RWPE2 (cell line): ENCODE measurements around the gene AKAP12.

Experiments used
- ATAC-seq: fragments of 200-7000 bp; cut with Tn5 transposase; 3 replicates; pipeline ENCODE4 v1.9.1; 2021; ENCODE audit warnings: low read depth
- DNase-seq: peaks from one replicate; pipeline ENCODE4 v3.0.0-alpha.2; 2020; ENCODE audit warnings: low spot score
- H3K27ac ChIP-seq: fragments of 450-650 bp; 2 replicates; pipeline ENCODE4 v1.5.1; 2017; ENCODE audit warnings: mild to moderate bottlenecking; ENCODE audit not compliant: poor library complexity, severe bottlenecking
- H3K27me3 ChIP-seq: fragments of 250-450 bp; sonication (Bioruptor Pico); 2 replicates; pipeline ENCODE4 v1.5.1; 2021; ENCODE audit warnings: mild to moderate bottlenecking, moderate library complexity; ENCODE audit not compliant: insufficient read depth, poor library complexity, severe bottlenecking
- H3K36me3 ChIP-seq: fragments of 250-450 bp; sonication (Bioruptor Pico); 2 replicates; pipeline ENCODE4 v1.5.1; 2020; ENCODE audit warnings: low read depth, mild to moderate bottlenecking, moderate library complexity
- H3K4me1 ChIP-seq: fragments of 250-450 bp; sonication (Bioruptor Pico); 2 replicates; pipeline ENCODE4 v1.5.1; 2021; ENCODE audit warnings: mild to moderate bottlenecking, moderate library complexity; ENCODE audit not compliant: insufficient read depth, poor library complexity, severe bottlenecking
- H3K4me3 ChIP-seq: fragments of 250-450 bp; sonication (Bioruptor Pico); 2 replicates; pipeline ENCODE4 v1.5.1; 2021; ENCODE audit warnings: mild to moderate bottlenecking, moderate library complexity; ENCODE audit not compliant: severe bottlenecking
- H3K9me3 ChIP-seq: fragments of 250-450 bp; sonication (Bioruptor Pico); 2 replicates; pipeline ENCODE4 v1.5.1; 2021; ENCODE audit warnings: mild to moderate bottlenecking, moderate library complexity; ENCODE audit not compliant: severe bottlenecking
- CTCF ChIP-seq: fragments of 450-650 bp; IDR thresholded peaks from one replicate; pipeline ENCODE4 v1.5.1; 2017; ENCODE audit warnings: mild to moderate bottlenecking, moderate library complexity; ENCODE audit not compliant: poor library complexity, severe bottlenecking

AKAP12 gene

GRCh38 chr6:151225919-151226318, 13.8 kb upstream of the AKAP12 start:
- no peak overlapping the region for H3K4me3 ChIP-seq
- no peaks in the 10 kb centered on the region for H3K36me3 ChIP-seq
- H3K9me3 ChIP-seq: no peaks in the 10 kb centered on the region
- no peaks in the 10 kb centered on the region for H3K27me3 ChIP-seq
- ATAC-seq: no peak
- no peak for TF ChIP-seq CTCF
- no peak for DNase-seq
- no peaks in the 10 kb centered on the region for H3K4me1 ChIP-seq
- no peak overlapping the region for H3K27ac ChIP-seq

- Histone ChIP-seq H3K4me1 (no peaks in the 10 kb centered on the region), H3K27me3 (no peaks in the 10 kb centered on the region), H3K4me3 (no peak overlapping the region), H3K36me3 (no peaks in the 10 kb centered on the region), H3K27ac (no peak overlapping the region), H3K9me3 (no peaks in the 10 kb centered on the region)
- TF ChIP-seq CTCF: no peak
- no peak for ATAC-seq
- no peak for DNase-seq
Observed at GRCh38 chr6:151228788-151229400, 10.9 kb upstream of the AKAP12 start.

- no peak overlapping the region for H3K27ac ChIP-seq
Observed at GRCh38 chr6:151229401-151230276, 10.1 kb upstream of the AKAP12 start.

GRCh38 chr6:151230277-151230577, 9.5 kb upstream of the AKAP12 start:
- ATAC-seq (no peak), DNase-seq (no peak)
- Histone ChIP-seq H3K27me3 (no peaks in the 10 kb centered on the region), H3K4me3 (no peak overlapping the region), H3K36me3 (no peaks in the 10 kb centered on the region), H3K9me3 (no peaks in the 10 kb centered on the region), H3K4me1 (no peaks in the 10 kb centered on the region), H3K27ac (no peak overlapping the region)
- TF ChIP-seq CTCF: no peak

More at GRCh38 chr6:151229401-151230276, 10.1 kb upstream of the AKAP12 start:
- Histone ChIP-seq H3K27me3 (no peaks in the 10 kb centered on the region), H3K4me1 (no peaks in the 10 kb centered on the region), H3K9me3 (no peaks in the 10 kb centered on the region), H3K4me3 (no peak overlapping the region), H3K36me3 (no peaks in the 10 kb centered on the region)
- ATAC-seq: no peak
- DNase-seq: no peak
- TF ChIP-seq CTCF: no peak

- Histone ChIP-seq H3K27me3 (no peaks in the 10 kb centered on the region), H3K4me3 (no peak overlapping the region), H3K27ac (no peak overlapping the region), H3K4me1 (no peaks in the 10 kb centered on the region), H3K36me3 (no peaks in the 10 kb centered on the region), H3K9me3 (no peaks in the 10 kb centered on the region)
- no peak for TF ChIP-seq CTCF
- DNase-seq (no peak), ATAC-seq (no peak)
Observed at GRCh38 chr6:151232899-151233298, 6.9 kb upstream of the AKAP12 start.
